Gastrocnemius medialis (tissue), 4 donors: ENCODE data around the gene MEIS2. TPM values are rescaled to one million over a fixed set of nuclear protein-coding genes. Genes with fewer than 3 reads are reported as not detected.

ENCODE experiments used
- ATAC-seq, 2 donors: fragments of 150-250 bp; one replicate each; pipeline ENCODE4 v1.9.1; 2016
- DNase-seq, 2 donors: peaks; one replicate each; pipeline ENCODE4 v3.0.0-alpha.2; 2019
- H3K27ac ChIP-seq, 4 donors: fragments of 200-600 bp; sonication (generic); 1 replicate in 1 of 4; 2 replicates in 3 of 4; pipeline ENCODE4 v1.5.1; 2016 to 2018; ENCODE audit warnings: mild to moderate bottlenecking in 2 of 4, moderate library complexity in 1 of 4
- H3K27me3 ChIP-seq, 3 donors: fragments of 200-600 bp; sonication (generic) in 2 of 3; 1 replicate in 1 of 3; 2 replicates in 2 of 3; pipeline versions ENCODE4 v1.5.1 to v1.6.0; 2016 to 2019; ENCODE audit warnings: mild to moderate bottlenecking in 1 of 3, moderate library complexity in 1 of 3
- H3K36me3 ChIP-seq, 2 donors: fragments of 200-600 bp; sonication (generic) in 1 of 2; one replicate each; pipeline ENCODE4 v1.5.1; 2017 to 2018
- H3K4me1 ChIP-seq, 2 donors: fragments of 200-600 bp; sonication (generic) in 1 of 2; one replicate each; pipeline ENCODE4 v1.5.1; 2016 to 2017; ENCODE audit warnings: mild to moderate bottlenecking in 2 of 2
- H3K4me3 ChIP-seq, 4 donors: fragments of 200-600 bp; sonication (generic) in 3 of 4; 1 replicate in 1 of 4; 2 replicates in 3 of 4; pipeline ENCODE4 v1.5.1; 2016 to 2019; ENCODE audit warnings: mild to moderate bottlenecking in 2 of 4
- H3K9me3 ChIP-seq, 3 donors: fragments of 200-600 bp; sonication (generic) in 2 of 3; 1 replicate in 1 of 3; 2 replicates in 2 of 3; pipeline ENCODE4 v1.5.1; 2016 to 2019
- POLR2A ChIP-seq, 2 donors: fragments of 450-650 bp; IDR thresholded peaks; one replicate each; pipeline ENCODE4 v1.6.1; 2017; ENCODE audit warnings: antibody characterized with exemption in 2 of 2, mild to moderate bottlenecking in 2 of 2, moderate library complexity in 2 of 2
- in situ Hi-C, 4 donors: fragments of 200-750 bp; cut with MboI; loops; one replicate each; pipeline versions ENCODE4 v1.15.0 to v1.8.0; 2017; ENCODE audit warnings: low sequenced_read_pairs in 4 of 4
- intact Hi-C: fragments of 100-400 bp; cut with DNase I; formaldehyde crosslinking; loops from one replicate; pipeline ENCODE4 v1.15.1; 2023; ENCODE audit warnings: low total_unique reads
- total RNA-seq, 4 donors: library from RNA; depleted of rRNA; stranded (reverse); fragments of >200 nt; gene quantifications; one replicate each; pipeline versions ENCODE4 v1.1.0 to v1.2.3, GENCODE V29; 2016
- TF ChIP-seq, protein P1 (sequence below), 5 experiments: fragments of 450-650 bp in 3 of 5; fragments of 200-600 bp in 2 of 5; sonication (generic) in 2 of 5; IDR thresholded peaks in 4 of 5; conservative IDR thresholded peaks in 1 of 5; 1 replicate in 4 of 5; 2 replicates in 1 of 5; pipeline ENCODE4 v1.5.1; 2016 to 2019; ENCODE audit warnings: antibody characterized with exemption in 5 of 5, mild to moderate bottlenecking in 3 of 5, moderate library complexity in 3 of 5

Gene MEIS2
- total RNA-seq, 4 donors from 2014 or later = 0.31 to 1.8 (median 0.40) TPM; not detected in 1

DNA sequence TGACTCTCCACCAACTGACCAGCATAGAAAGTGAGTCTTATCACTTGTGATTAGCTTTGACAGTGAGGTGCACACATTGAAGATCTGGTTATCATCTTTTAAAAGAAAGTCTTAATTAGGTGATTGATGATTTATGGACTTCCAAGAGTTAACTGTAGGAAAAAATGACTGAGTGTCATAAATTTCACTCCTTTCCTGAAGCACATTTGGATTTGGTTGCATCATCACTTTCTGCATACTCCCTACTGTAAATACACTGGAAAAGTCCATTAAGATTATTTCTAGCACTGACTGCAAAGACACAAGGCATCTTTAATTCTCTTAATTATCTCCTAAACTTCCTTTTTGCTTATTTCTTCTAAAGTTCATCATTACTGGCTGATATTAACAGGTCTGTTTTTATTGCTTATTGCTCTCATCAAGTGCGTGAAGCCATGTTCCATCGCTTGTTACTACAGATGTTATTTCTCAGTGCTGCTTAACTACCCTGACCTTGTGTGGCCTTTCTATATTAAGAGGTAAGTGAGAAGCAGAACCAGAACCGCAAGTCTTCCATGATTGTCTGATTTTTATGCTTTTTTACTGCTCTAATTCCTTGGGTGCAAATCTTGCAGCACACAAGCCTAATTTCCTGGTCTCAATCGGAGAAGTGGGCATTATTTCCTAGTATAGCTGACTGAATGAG, 153.2 kb downstream of the MEIS2 start:
- TF ChIP-seq POLR2A (IDR thresholded peaks at IDR 0.05) = no peak
- TF ChIP-seq, protein P1, sequence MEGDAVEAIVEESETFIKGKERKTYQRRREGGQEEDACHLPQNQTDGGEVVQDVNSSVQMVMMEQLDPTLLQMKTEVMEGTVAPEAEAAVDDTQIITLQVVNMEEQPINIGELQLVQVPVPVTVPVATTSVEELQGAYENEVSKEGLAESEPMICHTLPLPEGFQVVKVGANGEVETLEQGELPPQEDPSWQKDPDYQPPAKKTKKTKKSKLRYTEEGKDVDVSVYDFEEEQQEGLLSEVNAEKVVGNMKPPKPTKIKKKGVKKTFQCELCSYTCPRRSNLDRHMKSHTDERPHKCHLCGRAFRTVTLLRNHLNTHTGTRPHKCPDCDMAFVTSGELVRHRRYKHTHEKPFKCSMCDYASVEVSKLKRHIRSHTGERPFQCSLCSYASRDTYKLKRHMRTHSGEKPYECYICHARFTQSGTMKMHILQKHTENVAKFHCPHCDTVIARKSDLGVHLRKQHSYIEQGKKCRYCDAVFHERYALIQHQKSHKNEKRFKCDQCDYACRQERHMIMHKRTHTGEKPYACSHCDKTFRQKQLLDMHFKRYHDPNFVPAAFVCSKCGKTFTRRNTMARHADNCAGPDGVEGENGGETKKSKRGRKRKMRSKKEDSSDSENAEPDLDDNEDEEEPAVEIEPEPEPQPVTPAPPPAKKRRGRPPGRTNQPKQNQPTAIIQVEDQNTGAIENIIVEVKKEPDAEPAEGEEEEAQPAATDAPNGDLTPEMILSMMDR (IDR thresholded peaks at IDR 0.05 in 4 of 5, conservative IDR thresholded peaks at IDR 0.05 in 1 of 5) = no peak
- Histone ChIP-seq H3K36me3 (no peaks in the 10 kb centered on the region), H3K9me3 (no peaks in the 10 kb centered on the region), H3K4me3 (no peak overlapping the region), H3K27me3 (no peaks in the 10 kb centered on the region), H3K4me1 (no peaks in the 10 kb centered on the region), H3K27ac (no peak overlapping the region)
- in situ Hi-C loops (no loop called here), intact Hi-C loops (no loop called here)
- no peak for ATAC-seq
- no peak for DNase-seq

DNA sequence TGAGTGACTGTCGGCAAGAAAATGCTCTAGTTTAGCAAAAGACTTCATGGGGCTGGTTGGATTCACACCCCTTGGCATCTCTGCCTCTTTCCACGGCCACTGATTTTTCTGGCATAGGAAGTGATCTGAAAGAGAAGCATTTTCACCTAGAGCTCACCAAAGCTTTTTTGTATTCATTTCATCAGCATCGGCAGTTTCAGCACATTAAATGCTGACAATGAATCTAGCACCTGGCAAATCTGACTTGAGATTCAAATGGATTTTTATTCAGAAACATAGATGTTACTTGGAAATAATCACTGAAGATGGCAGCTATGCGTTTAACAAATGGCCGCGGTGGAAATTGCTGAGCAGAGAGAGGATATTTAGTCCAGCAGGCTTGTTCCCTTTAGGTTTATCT, 155.9 kb downstream of the MEIS2 start:
- Histone ChIP-seq H3K27me3 (no peaks in the 10 kb centered on the region), H3K4me1 (no peaks in the 10 kb centered on the region), H3K27ac (no peak overlapping the region), H3K9me3 (no peaks in the 10 kb centered on the region), H3K36me3 (no peaks in the 10 kb centered on the region), H3K4me3 (no peak overlapping the region)
- TF ChIP-seq, protein P1 (IDR thresholded peaks at IDR 0.05 in 4 of 5, conservative IDR thresholded peaks at IDR 0.05 in 1 of 5) = no peak
- TF ChIP-seq POLR2A (IDR thresholded peaks at IDR 0.05) = no peak
- DNase-seq = no peak
- ATAC-seq = no peak
- in situ Hi-C loops (no loop called here), intact Hi-C loops (no loop called here)

DNA sequence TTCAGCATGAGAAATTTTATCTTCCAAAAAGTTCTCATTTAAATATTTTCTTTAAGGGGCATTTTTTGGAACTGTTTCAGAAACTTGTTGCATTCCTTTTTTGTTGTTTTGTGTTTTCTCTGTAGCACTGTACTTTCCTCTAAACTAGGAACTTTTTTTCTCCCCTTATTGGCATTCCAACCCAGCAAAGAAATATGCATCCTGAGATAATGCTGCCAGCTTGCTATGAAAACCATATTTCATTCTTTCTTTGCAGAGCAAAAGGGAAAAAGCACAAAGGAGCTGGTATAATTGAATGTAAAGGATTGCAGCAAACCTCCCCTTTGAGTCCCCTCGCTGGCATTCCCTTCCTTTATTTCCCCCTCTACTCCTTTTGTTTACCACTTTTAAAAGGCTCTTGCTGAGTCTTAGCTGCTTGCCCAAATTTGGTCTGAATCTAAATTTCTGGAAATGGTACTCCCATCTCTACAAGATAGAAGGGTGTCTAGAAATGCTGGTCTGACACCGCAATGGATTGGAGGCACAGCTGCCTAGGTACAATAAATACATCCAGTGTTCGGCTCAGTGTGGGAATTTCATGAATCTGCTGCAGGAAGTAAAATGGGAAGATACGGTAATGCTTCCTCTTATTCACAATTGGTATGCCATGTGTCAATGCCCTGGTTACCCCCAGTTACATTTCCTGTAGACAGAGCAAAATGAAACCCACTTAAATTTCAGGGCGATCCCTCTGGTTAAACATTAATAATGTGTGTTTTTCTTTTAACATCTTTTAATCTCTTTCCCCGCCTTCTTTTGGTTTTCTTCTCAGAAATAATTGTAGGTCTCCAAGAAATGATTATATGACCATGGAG, 156.6 kb downstream of the MEIS2 start:
- Histone ChIP-seq H3K27me3 (no peaks in the 10 kb centered on the region), H3K4me1 (no peaks in the 10 kb centered on the region), H3K9me3 (no peaks in the 10 kb centered on the region), H3K4me3 (no peak overlapping the region), H3K27ac (no peak overlapping the region), H3K36me3 (no peaks in the 10 kb centered on the region)
- TF ChIP-seq POLR2A (IDR thresholded peaks at IDR 0.05) = no peak
- TF ChIP-seq, protein P1 (IDR thresholded peaks at IDR 0.05 in 4 of 5, conservative IDR thresholded peaks at IDR 0.05 in 1 of 5) = no peak
- DNase-seq (no peak), ATAC-seq (no peak)
- in situ Hi-C loops = no loop called here
- intact Hi-C loops = no loop called here

DNA sequence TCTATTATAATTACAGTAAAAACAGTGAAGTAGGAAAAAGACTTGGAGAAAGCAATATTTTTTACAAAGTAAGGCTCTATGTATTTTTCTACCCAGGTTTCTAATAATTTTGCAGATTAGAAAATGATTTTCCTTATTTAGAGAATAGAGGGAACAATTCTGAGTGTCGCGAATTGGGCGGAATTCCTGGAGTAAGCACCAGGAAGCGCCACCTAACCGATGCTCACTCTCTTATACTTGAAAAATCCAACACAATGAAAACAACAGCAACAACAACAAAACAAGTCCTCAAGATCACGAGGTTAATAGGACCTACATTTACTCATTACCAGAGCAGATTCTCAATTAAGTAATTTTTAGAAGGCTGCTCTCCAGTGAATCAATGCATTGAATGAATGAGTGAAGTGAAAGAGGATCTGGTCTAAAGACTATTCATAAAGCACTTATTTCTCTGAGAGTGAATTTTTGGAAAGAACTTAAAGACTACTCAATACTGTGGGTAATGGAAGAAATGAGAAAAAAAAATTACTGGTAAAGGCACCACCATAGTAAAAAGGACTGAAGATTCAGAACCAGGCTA, 158.0 kb downstream of the MEIS2 start:
- H3K27me3 ChIP-seq = no peaks in the 10 kb centered on the region
- DNase-seq = no peak
- H3K36me3 ChIP-seq = no peaks in the 10 kb centered on the region
- H3K27ac ChIP-seq = no peak overlapping the region
- no peak for ATAC-seq
- H3K4me1 ChIP-seq = no peaks in the 10 kb centered on the region
- no peak overlapping the region for H3K4me3 ChIP-seq
- in situ Hi-C loops = no loop called here
- TF ChIP-seq, protein P1 (IDR thresholded peaks at IDR 0.05 in 4 of 5, conservative IDR thresholded peaks at IDR 0.05 in 1 of 5) = no peak
- no peak for TF ChIP-seq POLR2A (IDR thresholded peaks at IDR 0.05)
- intact Hi-C loops = no loop called here
- H3K9me3 ChIP-seq = no peaks in the 10 kb centered on the region
